Astrocyte of the hippocampus (primary cell): ENCODE measurements around the gene C1S.
"Not testable (repeated sequence)": the region's sequence is repeated elsewhere in the genome, so short reads cannot be mapped to it uniquely, and the experiment has no call there.

ENCODE experiments used
- DNase-seq: peaks from one replicate; pipeline ENCODE4 v3.0.0; 2011; ENCODE audit warnings: low read depth, low spot score

Gene C1S

DNA sequence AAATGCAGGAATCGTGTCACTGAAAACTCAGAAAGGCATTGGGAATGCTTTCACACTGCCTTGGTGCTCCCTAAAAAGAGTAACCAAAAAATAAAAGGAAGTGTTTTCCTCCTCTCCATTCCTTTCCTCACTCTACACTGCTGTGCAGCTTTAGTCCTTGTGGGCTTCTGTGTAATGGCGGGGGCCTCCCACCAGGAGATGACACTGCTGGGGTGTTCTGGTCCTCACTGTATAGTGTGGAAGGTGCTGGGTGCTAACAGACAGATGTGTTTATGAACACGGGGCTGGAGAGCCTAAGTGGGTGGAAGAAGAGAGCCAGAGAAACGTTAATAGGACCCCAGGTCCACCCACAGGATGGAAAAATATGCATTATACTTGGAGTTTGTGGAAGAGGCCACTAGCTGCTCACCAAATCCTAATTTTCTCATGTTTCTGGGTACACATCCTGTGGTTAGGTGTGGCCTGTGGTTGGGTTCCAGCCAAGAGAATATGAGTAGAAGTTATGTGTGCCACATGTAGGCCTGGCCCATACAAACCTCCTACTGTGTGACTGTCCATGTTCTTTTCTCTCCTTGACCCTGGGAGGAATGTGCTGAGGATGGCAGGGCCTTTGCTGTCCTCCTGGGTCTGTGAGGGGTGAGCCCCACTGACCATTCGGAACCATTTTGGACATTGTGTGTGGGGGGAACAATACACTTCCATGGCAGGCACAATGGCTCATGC lies 14.0 kb upstream of the C1S start:
- no peak for DNase-seq

DNA sequence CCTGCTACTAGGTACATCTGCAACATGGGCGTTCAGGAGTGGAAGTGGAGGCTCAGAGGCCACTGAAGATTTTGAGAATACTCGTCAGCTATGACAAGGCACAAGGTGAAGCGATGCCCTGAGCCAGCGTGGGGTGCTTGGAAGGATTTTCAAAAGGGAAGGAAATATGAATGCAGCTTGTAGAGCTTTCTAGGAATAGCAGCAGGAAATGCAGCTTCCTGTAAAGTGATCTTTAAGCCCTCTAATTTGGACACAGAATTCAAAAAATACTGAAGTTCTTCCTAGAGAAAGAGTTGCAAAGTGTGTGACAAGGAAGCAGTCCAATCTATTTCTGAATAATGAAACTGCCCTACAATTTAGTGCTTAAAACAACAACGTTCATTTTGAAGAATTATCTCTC lies 13.2 kb upstream of the C1S start:
- DNase-seq: no peak

DNA sequence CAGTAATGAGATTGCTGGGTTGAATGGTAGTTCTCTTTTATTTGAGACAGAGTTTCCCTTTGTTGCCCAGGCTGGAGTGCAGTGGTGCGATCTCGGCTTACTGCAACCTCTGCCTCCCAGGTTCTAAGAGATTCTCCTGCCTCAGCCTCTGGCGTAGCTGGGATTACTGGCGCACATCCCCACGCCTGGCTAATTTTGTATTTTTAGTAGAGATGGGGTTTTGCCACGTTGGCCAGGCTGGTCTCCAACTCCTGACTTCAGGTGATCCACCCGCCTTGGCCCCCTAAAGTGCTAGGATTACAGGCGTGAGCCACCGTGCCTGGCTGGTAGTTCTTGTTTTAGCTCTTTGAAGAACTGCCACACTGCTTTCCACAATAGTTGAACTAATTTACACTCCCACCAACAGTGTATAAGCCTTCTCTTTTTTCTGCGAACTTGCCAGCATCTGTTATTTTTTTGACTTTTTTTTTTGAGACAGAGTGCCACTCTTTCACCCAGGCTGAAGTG lies 11.0 kb upstream of the C1S start:
- DNase-seq: not testable (repeated sequence)

DNA sequence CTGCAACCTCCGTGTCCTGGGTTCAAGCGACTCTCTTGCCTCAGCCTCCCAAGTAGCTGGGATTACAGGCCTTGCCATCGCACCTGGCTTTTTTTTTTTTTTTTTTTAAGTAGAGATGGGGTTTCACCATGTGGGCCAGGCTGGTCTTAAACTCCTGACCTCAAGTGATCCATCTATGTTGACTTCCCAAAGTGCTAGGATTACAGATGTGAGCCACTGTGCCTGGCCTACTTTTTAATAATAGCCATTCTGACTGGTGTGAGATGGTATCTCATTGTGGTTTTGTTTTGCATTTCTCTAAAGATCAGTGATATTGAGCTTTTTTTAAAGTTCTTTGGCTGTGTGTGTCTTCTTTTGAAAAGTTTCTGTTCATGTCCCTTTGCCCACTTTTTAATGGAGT lies 10.5 kb upstream of the C1S start:
- DNase-seq: not testable (repeated sequence)

DNA sequence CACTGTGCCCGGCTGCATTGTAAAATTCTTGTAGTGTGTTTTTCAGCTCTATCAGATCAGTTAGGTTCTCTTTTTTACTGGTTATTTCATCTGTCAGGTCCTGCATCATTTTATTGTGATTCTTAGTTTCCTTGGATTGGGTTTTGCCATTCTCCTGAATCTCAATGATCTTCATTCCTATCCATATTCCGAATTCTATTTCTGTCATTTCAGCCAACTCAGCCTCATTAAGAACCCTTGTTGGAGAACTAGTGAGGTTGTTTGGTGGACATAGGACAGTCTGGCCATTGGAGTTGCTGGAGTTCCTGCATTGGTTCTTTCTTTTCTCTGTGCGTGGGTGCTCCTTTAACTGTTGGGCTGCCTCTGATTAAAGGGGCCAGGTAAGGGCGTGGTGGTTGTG lies 5.6 kb upstream of the C1S start:
- DNase-seq: no peak

DNA sequence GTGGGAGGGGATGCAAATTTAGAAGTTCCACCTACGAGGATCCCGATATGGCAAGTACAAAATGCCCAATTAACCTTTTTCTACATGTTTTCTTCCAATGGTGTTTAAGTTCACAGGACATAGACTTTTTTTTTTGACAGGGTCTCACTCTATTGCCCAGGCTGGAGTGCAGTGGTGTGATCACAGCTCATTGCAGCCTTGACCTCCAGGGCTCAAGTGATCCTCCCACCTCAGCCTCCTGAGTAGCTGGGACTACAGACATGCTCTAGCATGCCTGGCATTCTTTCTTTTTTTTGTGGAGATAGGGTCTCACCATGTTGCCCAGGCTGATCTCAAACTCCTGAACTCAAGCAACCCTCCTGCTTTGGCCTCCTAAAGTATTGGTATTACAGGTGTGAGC lies 4.8 kb upstream of the C1S start:
- DNase-seq: not testable (repeated sequence)

DNA sequence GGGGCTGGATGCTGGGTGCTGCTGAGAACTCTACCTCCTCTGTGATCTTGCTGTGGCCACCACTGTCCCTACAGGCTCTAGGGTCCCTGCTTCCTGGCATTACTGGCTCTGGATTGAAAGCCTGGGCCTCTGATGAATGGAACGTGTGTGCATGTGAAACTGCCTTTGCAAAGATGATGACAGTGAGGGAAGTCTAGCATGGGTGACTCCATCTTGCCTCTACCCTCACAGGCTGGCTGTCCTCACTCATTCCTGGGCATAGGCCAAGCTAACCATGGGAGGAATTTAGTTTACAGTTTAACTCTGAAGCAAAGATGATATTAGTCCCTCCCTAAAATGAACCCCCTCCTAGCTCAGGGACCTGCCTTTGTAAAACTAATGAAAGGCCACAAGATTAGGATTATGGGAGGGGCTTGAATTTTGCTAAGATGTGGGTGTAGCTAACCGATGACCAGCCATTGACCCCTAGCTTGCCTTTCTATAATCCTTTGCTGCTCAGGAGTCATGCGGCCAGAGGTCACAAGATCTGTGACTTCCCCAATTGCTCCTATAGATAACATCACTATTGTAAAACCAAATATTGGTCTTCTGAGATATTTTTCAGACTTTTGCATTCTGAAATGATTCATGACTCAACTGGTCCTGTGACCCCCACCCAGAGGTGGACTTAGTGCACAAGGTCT lies 2.2 kb upstream of the C1S start:
- no peak for DNase-seq

DNA sequence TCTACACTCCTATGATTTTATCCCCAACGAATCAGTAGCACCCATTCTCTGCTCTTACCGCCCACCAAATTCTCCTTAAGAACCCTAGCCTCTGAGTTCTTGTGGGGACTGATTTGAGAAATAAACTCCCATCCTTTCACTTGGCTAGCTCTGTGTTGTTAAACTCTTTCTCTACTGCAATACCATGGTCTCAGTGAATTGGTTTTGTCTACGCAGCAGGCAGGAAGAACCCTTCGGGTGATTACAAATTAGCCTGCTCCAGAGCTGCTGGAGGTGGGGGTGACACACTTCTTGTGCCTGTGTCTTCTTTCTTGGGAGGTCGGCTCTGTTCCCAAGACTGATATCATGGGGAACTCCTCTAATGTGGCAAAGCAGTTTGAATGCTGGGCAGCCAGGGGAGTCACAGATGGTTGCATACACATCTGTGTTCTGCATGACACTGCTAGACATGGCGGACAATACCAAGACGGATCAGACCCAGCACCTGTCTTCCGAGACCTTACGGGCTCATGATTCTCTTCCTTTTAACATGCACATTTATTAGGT lies 1.6 kb upstream of the C1S start:
- no peak for DNase-seq

DNA sequence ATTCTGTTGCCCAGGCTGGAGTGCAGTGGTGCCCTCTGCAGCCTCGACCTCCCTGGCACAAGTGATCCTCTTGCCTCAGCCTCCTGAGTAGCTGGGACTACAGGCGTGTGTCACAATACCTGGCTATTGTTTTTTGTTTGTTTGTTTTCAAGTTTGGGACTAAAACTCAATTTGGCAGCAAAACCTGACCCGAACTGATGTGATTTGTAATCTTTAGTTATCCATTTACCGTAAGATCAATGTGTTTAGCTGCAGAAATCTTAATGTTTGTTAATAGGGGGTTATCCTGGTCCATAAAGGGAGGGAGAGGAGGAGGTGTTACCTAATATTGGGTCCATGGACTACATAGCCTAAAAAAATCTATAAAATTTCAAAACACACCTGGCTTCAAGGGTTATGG lies 738 bp upstream of the C1S start:
- no peak for DNase-seq

DNA sequence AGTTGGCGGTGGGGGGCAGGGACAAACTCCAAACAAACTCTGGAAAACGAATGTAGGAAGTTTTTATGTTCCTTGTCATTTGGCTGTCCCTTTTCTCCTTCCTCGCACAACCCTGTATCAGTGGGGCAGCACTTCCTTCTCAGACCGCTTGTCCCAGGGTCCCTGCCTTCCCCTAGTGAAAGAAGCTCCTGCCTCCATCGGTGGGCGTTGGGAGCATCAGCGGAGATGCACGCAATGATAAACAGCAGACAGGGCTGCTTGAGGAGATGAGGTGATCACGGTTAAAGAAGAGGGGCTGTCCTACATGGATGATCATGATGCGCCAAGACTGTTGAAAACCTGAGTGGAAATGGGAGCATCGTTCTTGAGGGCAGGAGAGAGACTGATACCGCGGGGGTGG lies 620 bp downstream of the C1S start:
- no peak for DNase-seq

DNA sequence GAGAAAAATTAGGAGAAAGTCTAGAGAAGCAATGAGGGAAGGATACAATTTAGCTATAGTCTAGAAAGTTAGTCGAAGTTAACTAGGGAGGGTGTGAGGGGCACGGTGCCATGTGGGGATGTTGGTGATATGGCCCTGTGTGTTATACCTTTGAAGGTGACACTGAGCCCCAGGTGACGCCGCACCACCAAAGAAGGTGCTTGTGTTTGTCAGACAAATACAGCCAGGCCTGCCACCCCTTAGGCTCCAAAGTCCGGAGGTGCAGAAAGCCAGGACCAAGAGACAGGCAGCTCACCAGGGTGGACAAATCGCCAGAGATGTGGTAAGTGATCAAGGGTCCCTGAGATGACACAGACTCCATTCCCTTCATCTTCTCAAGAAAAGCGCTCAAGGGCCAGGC lies 1.1 kb downstream of the C1S start:
- no peak for DNase-seq

DNA sequence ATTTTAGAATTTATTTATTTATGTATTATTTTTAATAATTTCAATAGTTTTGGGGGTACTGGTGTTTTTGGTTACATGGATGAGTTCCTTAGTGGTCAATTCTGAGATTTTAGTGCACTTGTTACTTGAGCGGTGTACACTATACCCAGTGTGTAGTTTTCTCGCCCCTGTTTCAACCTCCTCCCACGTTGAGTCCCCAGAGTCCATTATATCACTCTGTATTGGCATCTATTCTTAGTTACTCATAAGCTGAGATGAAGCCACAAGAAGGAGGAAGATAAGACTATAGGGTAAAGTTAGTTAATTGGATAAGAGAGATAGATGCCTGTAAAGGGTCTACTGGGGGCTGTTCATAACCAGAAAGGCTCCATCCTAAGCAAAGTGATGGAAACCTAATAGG lies 4.0 kb downstream of the C1S start:
- no peak for DNase-seq

DNA sequence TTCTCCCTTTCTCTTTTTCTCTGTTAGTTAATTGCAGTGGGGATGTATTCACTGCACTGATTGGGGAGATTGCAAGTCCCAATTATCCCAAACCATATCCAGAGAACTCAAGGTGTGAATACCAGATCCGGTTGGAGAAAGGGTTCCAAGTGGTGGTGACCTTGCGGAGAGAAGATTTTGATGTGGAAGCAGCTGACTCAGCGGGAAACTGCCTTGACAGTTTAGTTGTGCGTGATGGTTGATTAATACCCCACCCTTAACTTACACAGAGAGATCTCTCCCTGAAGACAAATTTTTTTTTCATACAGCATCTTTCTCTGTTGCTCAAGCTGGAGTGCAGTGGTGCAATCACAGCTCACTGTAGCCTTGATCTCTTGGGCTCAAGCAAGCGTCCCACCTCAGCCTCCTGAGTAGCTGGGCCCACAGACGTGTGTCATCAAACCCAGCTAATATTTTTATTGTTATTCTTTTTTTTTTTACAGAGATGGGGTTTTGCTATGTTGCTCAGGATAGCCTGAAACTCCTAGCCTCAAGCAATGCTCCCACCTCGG lies 4.6 kb downstream of the C1S start:
- DNase-seq: no peak

DNA sequence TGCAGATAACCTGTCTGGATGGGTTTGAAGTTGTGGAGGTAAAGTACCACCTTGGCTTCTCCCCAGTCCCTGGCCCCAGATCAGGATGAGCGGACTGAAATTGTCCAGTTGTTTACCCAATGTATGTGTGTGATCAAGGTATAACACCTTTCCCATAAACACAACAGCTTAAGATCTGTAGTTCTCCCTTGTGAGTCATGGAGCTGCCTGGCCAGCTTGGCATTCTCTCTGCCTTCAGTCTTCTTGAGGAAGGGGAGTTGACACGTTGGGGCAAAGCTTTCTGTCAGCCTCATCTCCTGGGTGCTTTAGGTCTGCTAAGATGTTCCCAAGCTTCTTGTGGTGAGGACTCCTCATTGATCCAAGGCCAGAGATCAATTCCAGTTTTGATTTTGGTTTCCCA lies 6.1 kb downstream of the C1S start:
- no peak for DNase-seq

DNA sequence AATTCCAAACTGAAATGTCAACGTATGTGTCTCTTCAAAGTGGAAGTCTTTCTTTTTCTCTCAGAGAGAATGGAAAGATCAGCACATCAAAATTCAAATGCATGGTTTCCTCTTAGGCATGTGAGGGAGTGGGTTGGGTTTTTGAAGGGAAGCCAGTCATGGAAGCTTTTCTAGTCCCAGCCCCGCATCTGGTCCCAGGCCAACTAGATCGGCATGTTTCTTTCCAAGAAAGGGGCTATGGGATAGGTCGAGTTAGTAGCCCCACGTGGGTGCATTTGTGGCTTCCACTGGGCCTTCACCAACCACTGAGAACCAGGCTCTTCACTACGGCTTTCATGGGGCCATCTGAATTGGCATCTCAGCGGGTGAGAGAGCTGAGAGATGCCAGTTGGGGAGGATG lies 6.6 kb downstream of the C1S start:
- DNase-seq: no peak

DNA sequence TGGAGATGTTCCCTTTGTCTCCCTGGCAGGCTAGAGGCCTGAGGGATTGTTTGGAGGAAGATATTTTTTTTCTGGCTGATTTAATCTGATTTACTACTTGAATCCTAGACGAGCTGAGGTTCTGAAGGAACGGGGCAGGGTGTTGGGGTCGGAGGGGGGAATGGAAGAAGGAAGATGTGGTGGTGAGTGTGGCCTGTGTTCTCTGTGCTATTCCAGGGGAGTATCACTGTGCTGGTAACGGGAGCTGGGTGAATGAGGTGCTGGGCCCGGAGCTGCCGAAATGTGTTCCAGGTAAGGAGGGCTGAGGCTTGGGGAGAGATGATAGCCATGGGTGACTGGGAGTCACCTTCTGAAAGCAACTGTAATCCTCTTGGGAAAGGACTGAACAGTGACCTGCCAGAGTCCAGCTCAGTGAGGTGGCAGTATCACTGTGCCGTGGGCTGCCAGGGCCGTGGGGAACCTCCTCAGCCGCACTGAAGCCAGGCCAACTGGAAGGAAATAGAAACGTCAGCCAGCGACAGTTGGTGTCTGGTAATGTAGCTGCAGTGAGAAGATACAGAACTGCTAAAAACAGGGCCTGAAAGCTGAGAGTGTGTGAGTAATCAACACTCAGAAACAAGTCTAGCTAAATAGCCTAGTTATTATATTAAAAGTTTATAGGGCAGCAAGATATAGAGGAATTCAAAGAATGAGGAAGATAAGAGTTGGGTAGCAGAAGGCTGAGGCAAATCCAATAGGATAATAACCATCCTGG lies 7.9 kb downstream of the C1S start:
- DNase-seq: peak; percentile 16

DNA sequence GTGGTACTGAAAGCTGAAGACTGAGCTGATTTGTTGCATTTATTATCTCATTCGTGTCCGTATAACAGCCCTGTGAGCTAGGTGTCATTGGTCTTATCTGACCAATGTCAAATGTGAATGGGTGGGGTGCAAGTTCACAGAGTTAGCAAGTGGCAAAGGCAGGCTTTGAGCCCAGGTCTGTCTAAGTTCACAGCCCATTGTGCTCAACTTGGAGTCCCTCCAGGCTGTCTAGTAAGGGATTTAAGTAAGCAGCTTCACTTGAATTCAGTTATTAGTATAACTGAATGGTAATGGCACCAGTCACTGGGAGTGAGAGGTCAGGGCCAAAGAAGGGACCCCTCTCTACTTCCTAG lies 8.5 kb downstream of the C1S start:
- DNase-seq: no peak

DNA sequence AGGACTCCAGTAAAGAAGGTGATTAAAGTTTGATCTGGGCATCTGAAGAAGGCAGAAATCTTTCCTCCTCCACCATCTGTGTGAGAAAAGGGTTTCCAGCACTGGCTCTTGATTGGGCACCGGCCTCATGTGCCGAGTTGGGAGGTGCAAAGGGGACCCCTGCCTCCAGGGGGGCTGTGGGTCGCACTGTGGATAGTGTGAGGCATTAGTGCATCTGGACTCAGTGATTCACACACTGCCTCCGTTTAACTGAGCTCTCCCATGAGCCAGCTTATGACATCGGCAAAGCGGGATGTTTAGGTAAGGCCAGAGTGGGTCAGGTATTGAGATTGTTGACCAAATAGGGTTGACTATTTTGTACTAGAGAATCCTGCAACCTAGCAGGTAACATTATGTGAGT lies 8.9 kb downstream of the C1S start:
- no peak for DNase-seq

DNA sequence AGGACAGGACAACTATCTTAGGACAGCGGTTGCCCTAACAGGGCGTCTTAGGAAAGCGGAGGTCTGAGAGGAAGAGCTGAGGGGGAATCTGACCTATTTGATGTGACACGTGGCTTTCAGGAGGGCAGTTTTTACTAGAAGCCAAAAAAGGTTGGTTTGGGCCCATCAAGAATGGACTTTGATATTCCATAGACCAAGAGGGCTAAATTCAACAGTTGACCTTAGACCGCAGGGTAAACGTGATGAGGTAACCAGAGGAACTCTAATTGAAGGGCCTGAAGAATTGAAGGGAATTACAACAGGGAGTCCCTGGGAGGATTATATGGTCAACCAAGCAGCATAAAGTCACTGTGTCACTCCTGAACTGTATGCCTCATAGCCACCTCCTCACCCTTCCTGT lies 11.5 kb downstream of the C1S start:
- DNase-seq: no peak

DNA sequence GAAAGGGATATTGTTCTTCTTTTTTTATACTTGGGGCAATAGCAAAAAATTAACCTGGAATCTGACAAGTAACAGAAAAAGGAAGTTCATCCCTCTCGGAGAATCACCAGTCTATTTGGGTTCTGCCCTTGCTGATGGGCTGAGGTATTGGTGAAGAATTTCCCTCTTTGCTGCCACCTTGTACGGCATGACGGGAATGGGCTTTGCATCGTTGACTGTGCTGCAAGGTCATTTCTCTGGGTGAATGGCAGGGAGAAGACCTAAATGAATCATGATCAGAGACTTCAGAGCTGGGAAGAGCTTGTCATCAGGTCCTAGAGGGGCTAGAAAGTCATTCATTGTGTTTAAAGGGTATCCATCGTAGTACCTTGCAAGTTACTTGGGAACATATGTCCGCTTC lies 12.0 kb downstream of the C1S start:
- DNase-seq: no peak

DNA sequence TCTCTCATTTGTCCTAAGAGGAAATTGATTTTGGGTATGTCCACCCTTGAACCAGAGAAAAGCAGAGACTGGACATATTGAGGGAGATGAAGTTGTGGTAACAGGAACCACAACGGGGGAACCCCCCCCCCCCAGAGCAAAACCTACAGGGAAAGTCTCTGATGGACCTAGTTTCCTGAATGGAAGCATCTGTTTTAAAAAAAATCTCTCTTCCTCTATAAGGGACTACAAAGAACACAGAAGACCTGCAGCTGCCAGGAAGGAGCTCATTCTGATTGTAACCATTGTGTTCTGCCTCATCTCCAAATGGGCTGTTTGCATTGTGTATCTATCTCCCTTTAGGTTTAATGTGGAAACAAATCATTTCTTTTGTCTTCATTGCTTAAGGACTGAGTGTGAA lies 13.4 kb downstream of the C1S start:
- no peak for DNase-seq

DNA sequence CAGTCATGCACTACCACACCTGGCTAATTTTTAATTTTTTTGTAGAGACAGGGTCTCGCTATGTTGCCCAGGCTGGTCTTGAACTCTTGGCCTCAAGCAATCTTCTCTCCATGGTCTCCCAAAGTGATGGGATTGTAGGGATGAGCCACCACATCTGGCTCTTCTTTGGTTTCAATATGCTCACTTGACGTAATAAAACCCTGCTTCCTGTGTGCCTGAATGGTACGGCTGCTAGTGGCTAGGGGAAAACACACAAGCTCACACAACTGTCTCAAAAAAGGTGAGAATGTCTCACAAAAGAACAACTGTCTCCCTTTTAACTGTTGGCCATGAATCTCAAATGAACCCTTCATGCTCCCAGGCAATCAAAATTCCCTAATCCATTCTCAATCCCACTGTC lies 15.0 kb downstream of the C1S start:
- no peak for DNase-seq
